Lower leg skin (tissue), 3 donors: Measurements from ENCODE around the gene F2R.

Experiments
- CTCF ChIP-seq, 3 donors: fragments of 450-650 bp; IDR thresholded peaks; one replicate each; pipeline ENCODE4 v1.5.1; 2016; ENCODE audit warnings: antibody characterized with exemption in 3 of 3, mild to moderate bottlenecking in 3 of 3, moderate library complexity in 2 of 3
- POLR2A ChIP-seq, 2 donors: fragments of 450-650 bp; IDR thresholded peaks; one replicate each; pipeline ENCODE4 v1.6.1; 2016 to 2017; ENCODE audit warnings: antibody characterized with exemption in 2 of 2, mild to moderate bottlenecking in 1 of 2, moderate library complexity in 1 of 2

GRCh38 chr5:76776391-76776790 is 60.5 kb downstream of the F2R start:
- TF ChIP-seq POLR2A (IDR thresholded peaks at IDR 0.05) = no peak
- TF ChIP-seq CTCF (IDR thresholded peaks at IDR 0.05) = no peak
